ENCODE measurements around the gene DSN1. TPM values are rescaled to one million over a fixed set of nuclear protein-coding genes. Genes with fewer than 3 reads are reported as not detected.

Gene DSN1
- polyA plus RNA-seq, 1 donor, result 13.8 TPM

- no peak for DNase-seq
- no peak overlapping the region for H3K4me3 ChIP-seq (ENCODE audit: low read length)
- H3K36me3 ChIP-seq (ENCODE audit: control insufficient read depth, insufficient read depth, low read length), result no peaks in the 10 kb centered on the region
- no peaks in the 10 kb centered on the region for H3K27me3 ChIP-seq (ENCODE audit: control insufficient read depth, insufficient read depth, low read length)
- 100% methylated on average over 4 of the region's 5 CpGs for WGBS (ENCODE audit: insufficient coverage, low lambda C conversion rate)
- H3K9me3 ChIP-seq (ENCODE audit: control insufficient read depth, low read depth, low read length), result no peaks in the 10 kb centered on the region
- H3K27ac ChIP-seq (ENCODE audit: low read length), result no peak overlapping the region
- H3K4me1 ChIP-seq (ENCODE audit: control insufficient read depth, insufficient read depth, low read length), result no peaks in the 10 kb centered on the region
Measured at GRCh38 chr20:36709126-36709525, 64.4 kb downstream of the DSN1 start.

GRCh38 chr20:36703530-36703929, 70.0 kb downstream of the DSN1 start:
- Histone ChIP-seq H3K4me1 (ENCODE audit: control insufficient read depth, insufficient read depth, low read length) (no peaks in the 10 kb centered on the region), H3K4me3 (ENCODE audit: low read length) (no peak overlapping the region), H3K36me3 (ENCODE audit: control insufficient read depth, insufficient read depth, low read length) (no peaks in the 10 kb centered on the region), H3K27ac (ENCODE audit: low read length) (no peak overlapping the region), H3K27me3 (ENCODE audit: control insufficient read depth, insufficient read depth, low read length) (no peaks in the 10 kb centered on the region), H3K9me3 (ENCODE audit: control insufficient read depth, low read depth, low read length) (no peaks in the 10 kb centered on the region)
- no peak for DNase-seq
- 100% methylated on average over 1 of the region's 4 CpGs for WGBS (ENCODE audit: insufficient coverage, low lambda C conversion rate)

Other genes starting within 250 kb of the DSN1 start
- 537 TPM for gene MYL9, start 232.2 kb downstream of the DSN1 start, polyA plus RNA-seq
- 42.0 TPM for gene TGIF2, start 200.2 kb downstream of the DSN1 start, polyA plus RNA-seq
- gene RAB5IF, start 168.0 kb downstream of the DSN1 start, polyA plus RNA-seq, result 101 TPM
- 1.6 TPM for gene SLA2, start 127.6 kb downstream of the DSN1 start, polyA plus RNA-seq
- 18.3 TPM for gene NDRG3, start 27.7 kb downstream of the DSN1 start, polyA plus RNA-seq
- gene TLDC2, start 102.4 kb upstream of the DSN1 start, polyA plus RNA-seq, result 17.0 TPM
- gene SAMHD1, start 177.9 kb upstream of the DSN1 start, polyA plus RNA-seq, result 40.4 TPM

Data from large intestine (tissue), 3 donors.